HG03060 (cell line): ENCODE results near the gene SNURF.
A peak's percentile ranks its signal among the peaks of the same experiment; 100 is the strongest.
"Not testable (repeated sequence)": the region's sequence is repeated elsewhere in the genome, so short reads cannot be mapped to it uniquely, and the experiment has no call there.

Source experiments
- ATAC-seq: cut with Tn5 transposase; IDR thresholded peaks from one replicate; pipeline ENCODE4 v1.9.1; 2021; ENCODE audit warnings: low read depth, moderate number of reproducible peaks; ENCODE audit not compliant: unreplicated experiment

The SNURF gene

GRCh38 chr15:24954783-24955530 lies at the start of gene SNURF, which contains the start of gene SNRPN:
Gene SNURF (plus strand): TSS chr15:24954987. CDS start chr15:24955049, 62 bp downstream.
Gene SNRPN (plus strand): TSS chr15:24954987. CDS start chr15:24974454, 19,467 bp downstream.
- no peak for ATAC-seq

- ATAC-seq = no peak
These were observed 38.3 kb upstream of the SNURF start for GRCh38 chr15:24916305-24917009.

- ATAC-seq = no peak
These were observed 37.4 kb upstream of the SNURF start for GRCh38 chr15:24917431-24917830.

GRCh38 chr15:24919446-24919845 lies 35.3 kb upstream of the SNURF start:
- no peak for ATAC-seq

GRCh38 chr15:24922781-24923180 lies 32.0 kb upstream of the SNURF start:
- ATAC-seq = not testable (repeated sequence)

- no peak for ATAC-seq
These were observed 30.6 kb upstream of the SNURF start for GRCh38 chr15:24924153-24924552.

- no peak for ATAC-seq
These were observed 30.2 kb upstream of the SNURF start for GRCh38 chr15:24924621-24925020.

GRCh38 chr15:24931874-24932732 lies 22.7 kb upstream of the SNURF start:
- not testable (repeated sequence) for ATAC-seq

GRCh38 chr15:24933716-24934115 lies 21.1 kb upstream of the SNURF start:
- no peak for ATAC-seq

GRCh38 chr15:24938224-24938623 lies 16.6 kb upstream of the SNURF start:
- not testable (repeated sequence) for ATAC-seq

GRCh38 chr15:24940236-24940635 lies 14.6 kb upstream of the SNURF start:
- no peak for ATAC-seq

GRCh38 chr15:24943361-24943760 lies 11.4 kb upstream of the SNURF start:
- no peak for ATAC-seq

GRCh38 chr15:24944954-24945353 lies 9.8 kb upstream of the SNURF start:
- ATAC-seq = no peak

- ATAC-seq = no peak
These were observed 9.1 kb upstream of the SNURF start for GRCh38 chr15:24945711-24946110.

GRCh38 chr15:24948495-24948894 lies 6.3 kb upstream of the SNURF start:
- ATAC-seq = no peak

- ATAC-seq = no peak
These were observed 739 bp downstream of the SNURF start for GRCh38 chr15:24955531-24955921.

GRCh38 chr15:24956111-24956838 lies 1.5 kb downstream of the SNURF start:
- peak; percentile 63 for ATAC-seq

GRCh38 chr15:24957691-24958090 lies 2.9 kb downstream of the SNURF start:
- ATAC-seq = no peak

GRCh38 chr15:24961967-24962366 lies 7.2 kb downstream of the SNURF start:
- ATAC-seq = no peak

GRCh38 chr15:24962880-24963279 lies 8.1 kb downstream of the SNURF start:
- no peak for ATAC-seq
